Measurements from ENCODE around the gene PDE6A.

The PDE6A gene

DNA sequence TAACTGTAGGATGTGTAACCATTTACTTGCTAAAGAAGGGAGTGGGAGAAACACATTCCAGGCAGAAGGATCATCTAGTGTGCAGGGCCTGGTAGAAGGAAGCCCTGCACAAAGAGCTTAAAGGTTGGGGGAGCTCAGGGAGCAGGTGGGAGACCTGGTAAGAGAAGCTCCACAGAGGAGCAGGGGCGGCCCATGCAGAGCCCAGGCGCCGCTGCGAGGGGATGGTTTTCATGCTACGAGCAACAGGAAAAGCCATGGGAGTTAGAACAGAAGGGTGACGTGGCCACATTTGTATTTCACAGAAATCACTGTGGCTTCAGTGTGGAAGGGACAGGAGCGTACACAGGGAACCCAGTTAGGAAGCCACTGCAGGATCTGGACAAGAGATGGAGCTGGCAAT is 73.1 kb downstream of the PDE6A start:
- H3K4me3 ChIP-seq (ENCODE audit: low read depth, low read length) = no peak overlapping the region
- no peak for DNase-seq (ENCODE audit: low read depth)
- TF ChIP-seq MYC (IDR thresholded peaks at IDR 0.05; ENCODE audit: low read depth, low read length) (no peak), POLR2A (IDR thresholded peaks at IDR 0.05; ENCODE audit: extremely low read depth, insufficient read length) (no peak)
- TF ChIP-seq, protein P1, sequence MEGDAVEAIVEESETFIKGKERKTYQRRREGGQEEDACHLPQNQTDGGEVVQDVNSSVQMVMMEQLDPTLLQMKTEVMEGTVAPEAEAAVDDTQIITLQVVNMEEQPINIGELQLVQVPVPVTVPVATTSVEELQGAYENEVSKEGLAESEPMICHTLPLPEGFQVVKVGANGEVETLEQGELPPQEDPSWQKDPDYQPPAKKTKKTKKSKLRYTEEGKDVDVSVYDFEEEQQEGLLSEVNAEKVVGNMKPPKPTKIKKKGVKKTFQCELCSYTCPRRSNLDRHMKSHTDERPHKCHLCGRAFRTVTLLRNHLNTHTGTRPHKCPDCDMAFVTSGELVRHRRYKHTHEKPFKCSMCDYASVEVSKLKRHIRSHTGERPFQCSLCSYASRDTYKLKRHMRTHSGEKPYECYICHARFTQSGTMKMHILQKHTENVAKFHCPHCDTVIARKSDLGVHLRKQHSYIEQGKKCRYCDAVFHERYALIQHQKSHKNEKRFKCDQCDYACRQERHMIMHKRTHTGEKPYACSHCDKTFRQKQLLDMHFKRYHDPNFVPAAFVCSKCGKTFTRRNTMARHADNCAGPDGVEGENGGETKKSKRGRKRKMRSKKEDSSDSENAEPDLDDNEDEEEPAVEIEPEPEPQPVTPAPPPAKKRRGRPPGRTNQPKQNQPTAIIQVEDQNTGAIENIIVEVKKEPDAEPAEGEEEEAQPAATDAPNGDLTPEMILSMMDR (IDR thresholded peaks at IDR 0.05; ENCODE audit: low read depth, low read length) = no peak
- TF ChIP-seq, protein P2, sequence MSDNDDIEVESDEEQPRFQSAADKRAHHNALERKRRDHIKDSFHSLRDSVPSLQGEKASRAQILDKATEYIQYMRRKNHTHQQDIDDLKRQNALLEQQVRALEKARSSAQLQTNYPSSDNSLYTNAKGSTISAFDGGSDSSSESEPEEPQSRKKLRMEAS (IDR thresholded peaks at IDR 0.05; ENCODE audit: low read depth, low read length) = no peak

DNA sequence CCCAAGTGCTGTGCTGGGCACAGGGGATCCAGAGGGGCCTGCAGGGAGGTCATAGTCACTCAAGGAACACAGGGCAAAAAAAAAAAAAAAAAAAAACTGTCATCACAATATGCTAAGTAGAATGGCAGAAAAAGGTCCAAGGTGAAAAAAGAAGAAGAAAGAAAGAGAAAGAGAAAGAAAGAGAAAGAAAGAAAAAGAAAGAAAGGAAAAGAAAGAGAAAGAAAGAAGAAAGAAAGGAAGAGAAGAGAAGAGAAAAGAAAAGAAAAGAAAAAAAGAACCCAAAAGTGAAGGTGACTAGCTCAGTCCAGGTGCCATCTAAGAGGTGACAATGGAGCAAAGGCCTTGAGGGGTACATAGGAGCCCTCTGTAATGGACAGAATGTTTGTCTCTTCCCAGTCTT is 73.9 kb downstream of the PDE6A start:
- no peak overlapping the region for H3K4me3 ChIP-seq (ENCODE audit: low read depth, low read length)
- no peak for DNase-seq (ENCODE audit: low read depth)
- TF ChIP-seq, protein P1 (IDR thresholded peaks at IDR 0.05; ENCODE audit: low read depth, low read length) = no peak
- TF ChIP-seq POLR2A (IDR thresholded peaks at IDR 0.05; ENCODE audit: extremely low read depth, insufficient read length) (no peak), MYC (IDR thresholded peaks at IDR 0.05; ENCODE audit: low read depth, low read length) (no peak)
- TF ChIP-seq, protein P2 (IDR thresholded peaks at IDR 0.05; ENCODE audit: low read depth, low read length) = no peak

DNA sequence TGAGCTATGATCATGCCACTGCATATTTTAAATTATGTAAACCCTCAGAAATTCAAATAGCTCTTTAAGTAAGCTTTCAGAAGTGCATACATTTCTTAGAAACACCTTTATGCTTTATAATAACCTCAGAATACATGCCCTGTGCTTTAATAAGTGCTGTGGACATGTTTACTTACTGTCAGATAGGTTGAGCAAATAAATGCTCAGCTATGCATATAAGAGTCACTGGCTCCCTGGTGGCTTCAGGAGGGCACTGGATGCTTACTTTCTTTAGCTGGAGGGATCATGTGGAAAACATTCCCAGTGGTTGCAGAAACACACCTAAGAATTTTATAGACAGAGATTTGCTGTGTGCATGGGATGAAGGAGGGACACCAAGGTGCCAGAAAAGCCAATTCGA is 74.4 kb downstream of the PDE6A start:
- TF ChIP-seq MYC (IDR thresholded peaks at IDR 0.05; ENCODE audit: low read depth, low read length) (no peak), POLR2A (IDR thresholded peaks at IDR 0.05; ENCODE audit: extremely low read depth, insufficient read length) (no peak)
- TF ChIP-seq, protein P2 (IDR thresholded peaks at IDR 0.05; ENCODE audit: low read depth, low read length) = no peak
- TF ChIP-seq, protein P1 (IDR thresholded peaks at IDR 0.05; ENCODE audit: low read depth, low read length) = no peak
- DNase-seq (ENCODE audit: low read depth) = no peak
- H3K4me3 ChIP-seq (ENCODE audit: low read depth, low read length) = no peak overlapping the region

DNA sequence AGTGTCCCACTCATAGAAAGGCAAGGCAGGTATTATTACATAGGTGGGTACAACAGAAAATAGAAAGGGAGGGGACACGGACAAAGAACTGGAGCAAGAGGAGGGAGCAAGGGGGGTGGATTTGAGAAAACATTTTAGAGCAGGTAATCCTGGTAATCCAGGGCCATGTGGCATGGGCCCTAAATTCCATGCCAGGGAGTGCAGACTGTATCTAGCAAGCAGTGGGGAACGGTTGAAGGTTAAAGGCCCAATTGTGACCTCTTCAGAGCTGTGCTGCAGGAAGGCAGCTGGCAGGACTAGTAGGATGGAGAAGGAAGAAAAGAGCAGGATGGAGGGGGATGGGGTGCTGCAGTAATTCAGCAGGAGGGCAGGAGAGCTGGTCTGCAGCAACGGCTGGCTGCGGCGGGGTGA is 75.2 kb downstream of the PDE6A start:
- TF ChIP-seq MYC (IDR thresholded peaks at IDR 0.05; ENCODE audit: low read depth, low read length) = no peak
- no peak for TF ChIP-seq POLR2A (IDR thresholded peaks at IDR 0.05; ENCODE audit: extremely low read depth, insufficient read length)
- TF ChIP-seq, protein P2 (IDR thresholded peaks at IDR 0.05; ENCODE audit: low read depth, low read length) = no peak
- TF ChIP-seq, protein P1 (IDR thresholded peaks at IDR 0.05; ENCODE audit: low read depth, low read length) = no peak
- DNase-seq (ENCODE audit: low read depth) = no peak
- no peak overlapping the region for H3K4me3 ChIP-seq (ENCODE audit: low read depth, low read length)

DNA sequence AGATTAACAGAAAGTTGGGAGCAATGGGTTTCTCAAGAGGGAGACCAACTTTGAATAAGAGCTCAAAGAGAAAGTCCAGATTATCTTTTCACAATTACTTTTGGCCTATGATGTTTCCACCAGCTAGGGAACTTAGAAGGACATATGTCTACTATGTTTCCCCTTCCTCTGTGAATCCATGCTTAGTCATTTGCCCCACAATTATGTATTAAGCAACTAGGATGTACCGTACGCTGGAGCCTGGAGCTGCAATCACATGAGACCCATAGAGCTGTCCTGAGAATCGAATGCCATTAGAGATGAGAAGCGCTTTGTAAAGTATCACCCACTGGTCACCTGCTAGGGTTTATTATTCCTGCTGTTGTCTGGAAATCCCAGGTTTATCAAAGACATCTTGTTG is 78.8 kb downstream of the PDE6A start:
- TF ChIP-seq POLR2A (IDR thresholded peaks at IDR 0.05; ENCODE audit: extremely low read depth, insufficient read length) = no peak
- TF ChIP-seq, protein P2 (IDR thresholded peaks at IDR 0.05; ENCODE audit: low read depth, low read length) = no peak
- TF ChIP-seq, protein P1 (IDR thresholded peaks at IDR 0.05; ENCODE audit: low read depth, low read length) = no peak
- TF ChIP-seq MYC (IDR thresholded peaks at IDR 0.05; ENCODE audit: low read depth, low read length) = no peak
- DNase-seq (ENCODE audit: low read depth) = peak; percentile 28

DNA sequence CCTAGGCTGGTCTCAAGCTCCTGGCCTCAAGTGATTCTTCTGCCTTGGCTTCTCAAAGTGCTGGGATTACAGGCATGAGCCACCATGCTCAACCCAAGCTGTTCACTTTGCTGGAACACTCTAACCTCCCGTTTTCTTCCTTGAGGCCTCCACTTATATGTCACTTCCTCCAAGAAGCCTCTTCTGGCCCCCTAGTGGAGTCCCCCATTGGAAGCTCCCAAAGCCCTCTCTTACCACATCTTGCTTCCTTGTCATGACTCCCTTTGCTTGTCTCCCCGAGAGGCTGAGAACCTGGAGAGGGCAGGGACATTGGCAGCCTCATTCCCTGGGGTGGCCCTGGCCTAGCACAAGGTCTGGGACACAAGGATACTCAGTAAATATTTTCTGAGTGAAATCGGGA is 80.8 kb downstream of the PDE6A start:
- TF ChIP-seq, protein P1 (IDR thresholded peaks at IDR 0.05; ENCODE audit: low read depth, low read length) = peak; percentile 37
- no peak for TF ChIP-seq MYC (IDR thresholded peaks at IDR 0.05; ENCODE audit: low read depth, low read length)
- DNase-seq (ENCODE audit: low read depth) = peak; percentile 41
- no peak overlapping the region for H3K4me3 ChIP-seq (ENCODE audit: low read depth, low read length)

More for the DNA sequence above, 78.8 kb downstream of the PDE6A start:
- no peak overlapping the region for H3K4me3 ChIP-seq (ENCODE audit: low read depth, low read length)

Measured in NB4 (cell line).